Endothelial cell of umbilical vein (primary cell): Measurements from ENCODE around the gene HLA-B. TPM values are rescaled to one million over a fixed set of nuclear protein-coding genes. Genes with fewer than 3 reads are reported as not detected.

Experiments
- BruUV-seq: library from RNA; stranded (reverse); fragments of 400-500 nt; replicated peaks from 2 replicates; lab custom pipeline; 2021; lab: Mats Ljungman, UMichigan
- CTCF ChIA-PET: fragments of 300-600, 350-600 bp; sonication (Branson Sonifier 250); formaldehyde crosslinking; loops from one replicate; lab custom pipeline; 2021; ENCODE audit warnings: antibody characterized with exemption, inconsistent platforms; lab: Charles Lee
- POLR2A ChIA-PET: fragments of 300-600, 350-600 bp; sonication (Branson Sonifier 250); formaldehyde crosslinking; loops from one replicate; lab custom pipeline; 2021; ENCODE audit warnings: antibody characterized with exemption, inconsistent platforms; lab: Charles Lee
- DNase-seq: peaks from one replicate; pipeline ENCODE4 v3.0.0-alpha.2; 2011; ENCODE audit warnings: low read depth, low spot score
- FAIRE-seq: peaks from 2 replicates; lab custom pipeline; 2011; peaks lifted over from hg19 to GRCh38; lab: Jason Lieb, UNC
- H2AFZ ChIP-seq: 2 replicates; pipeline ENCODE4 v1.6.0; 2012; ENCODE audit warnings: low read depth, low read length, control low read depth, inconsistent platforms
- H3K27ac ChIP-seq: 2 replicates; pipeline ENCODE4 v1.5.1; 2011; ENCODE audit warnings: low read depth, mild to moderate bottlenecking, control low read depth, low read length, moderate library complexity; ENCODE audit not compliant: insufficient read depth
- H3K27me3 ChIP-seq, 2 experiments: 2 replicates each; pipeline versions ENCODE4 v1.6.0 to v1.6.1; 2011; ENCODE audit warnings: low read length in 2 of 2, mixed read lengths in 1 of 2; ENCODE audit not compliant: control insufficient read depth in 2 of 2, insufficient read depth in 2 of 2
- H3K36me3 ChIP-seq, 2 experiments: 2 replicates in 1 of 2; 3 replicates in 1 of 2; pipeline ENCODE4 v1.5.1; 2011; ENCODE audit warnings: low read length in 2 of 2, mild to moderate bottlenecking in 1 of 2, moderate library complexity in 1 of 2; ENCODE audit not compliant: control insufficient read depth in 2 of 2, insufficient read depth in 2 of 2; ENCODE audit errors: extremely low read depth in 1 of 2
- H3K4me1 ChIP-seq: 3 replicates; pipeline ENCODE4 v1.5.1; 2011; ENCODE audit warnings: mild to moderate bottlenecking, low read length; ENCODE audit not compliant: control insufficient read depth, insufficient read depth; ENCODE audit errors: extremely low read depth
- H3K4me2 ChIP-seq: 2 replicates; pipeline ENCODE4 v1.6.1; 2011; ENCODE audit warnings: low read length, control low read depth, mixed read lengths; ENCODE audit not compliant: insufficient read depth
- H3K4me3 ChIP-seq, 3 experiments: fragments of 200-600 bp in 1 of 3; sonication (generic), shearing (Covaris generic) in 1 of 3; replicated peaks in 1 of 3; 2 replicates each; pipeline ENCODE4 v1.5.1; 2011 to 2016; ENCODE audit warnings: control low read depth in 3 of 3, low read length in 3 of 3, mild to moderate bottlenecking in 2 of 3, inconsistent platforms in 1 of 3, low read depth in 1 of 3, moderate library complexity in 1 of 3; ENCODE audit not compliant: insufficient read depth in 1 of 3
- H3K79me2 ChIP-seq: 2 replicates; pipeline ENCODE4 v1.6.0; 2012; ENCODE audit warnings: low read length, inconsistent platforms; ENCODE audit not compliant: control insufficient read depth, insufficient read depth
- H3K9ac ChIP-seq: replicated peaks from 2 replicates; pipeline ENCODE3; 2011; ENCODE audit warnings: low read length, control low read depth; ENCODE audit not compliant: insufficient read depth; ENCODE audit errors: extremely low read depth
- H3K9me1 ChIP-seq: replicated peaks from 3 replicates; pipeline ENCODE4 v1.6.0; 2011; ENCODE audit warnings: mild to moderate bottlenecking, low read length; ENCODE audit not compliant: control insufficient read depth, insufficient read depth; ENCODE audit errors: extremely low read depth
- H3K9me3 ChIP-seq: replicated peaks from 2 replicates; pipeline ENCODE4 v1.5.1; 2012; ENCODE audit warnings: low read length, inconsistent platforms; ENCODE audit not compliant: control insufficient read depth, insufficient read depth
- H4K20me1 ChIP-seq: replicated peaks from 2 replicates; pipeline ENCODE3; 2011; ENCODE audit warnings: mild to moderate bottlenecking, low read length; ENCODE audit not compliant: control insufficient read depth, insufficient read depth; ENCODE audit errors: extremely low read depth
- EZH2 ChIP-seq: IDR thresholded peaks from 2 replicates; pipeline ENCODE4 v1.6.1; 2012; ENCODE audit warnings: borderline replicate concordance, low read depth, mild to moderate bottlenecking, moderate library complexity, low read length, inconsistent platforms; ENCODE audit not compliant: severe bottlenecking
- FOS ChIP-seq: IDR thresholded peaks from 2 replicates; pipeline ENCODE4 v1.6.1; 2011; ENCODE audit warnings: mild to moderate bottlenecking, low read length, moderate library complexity, borderline replicate concordance; ENCODE audit not compliant: insufficient read depth
- GATA2 ChIP-seq: IDR thresholded peaks from 2 replicates; pipeline ENCODE4 v1.7.0; 2011; ENCODE audit warnings: low read depth, mild to moderate bottlenecking, moderate library complexity, mixed read lengths, low read length; ENCODE audit not compliant: insufficient read length, insufficient read depth
- MAX ChIP-seq: IDR thresholded peaks from 2 replicates; pipeline ENCODE4 v1.6.1; 2011; ENCODE audit not compliant: insufficient read depth, insufficient read length
- MYC ChIP-seq: IDR thresholded peaks from one replicate; pipeline ENCODE4 v1.6.1; 2011; ENCODE audit warnings: mild to moderate bottlenecking, low read depth, low read length
- POLR2A ChIP-seq: IDR thresholded peaks from 2 replicates; pipeline ENCODE4 v1.6.1; 2012; ENCODE audit warnings: low read depth, mild to moderate bottlenecking, control low read depth, low read length
- POLR2AphosphoS5 ChIP-seq: IDR thresholded peaks from 2 replicates; pipeline ENCODE4 v1.6.1; 2012; ENCODE audit warnings: low read depth, mild to moderate bottlenecking, control low read depth, low read length, moderate library complexity; ENCODE audit not compliant: insufficient read depth
- dilution Hi-C: fragments of 300-500 bp; cut with MboI; formaldehyde crosslinking; loops from one replicate; pipeline ENCODE4 v1.15.0; 2019; ENCODE audit warnings: low sequenced_read_pairs; ENCODE audit not compliant: extremely low pct_ligation_motif_present
- intact Hi-C: fragments of 100-400 bp; cut with micrococcal nuclease; formaldehyde crosslinking; loops from one replicate; pipeline ENCODE4 v1.10.0; 2022
- polyA plus RNA-seq, 4 experiments: library from polyadenylated mRNA; depleted of rRNA in 3 of 4; stranded (reverse) in 3 of 4; unstranded in 1 of 4; fragments of >200 nt; gene quantifications; 2 replicates each; pipeline versions ENCODE4 v1.2.1 to v1.2.3, GENCODE V29; 2011 to 2012; ENCODE audit warnings: missing spikeins in 1 of 4
- total RNA-seq: library from RNA; stranded (reverse); gene quantifications from 2 replicates; pipeline ENCODE4 v1.2.3, GENCODE V29; 2021

HLA-B gene
- total and polyA plus RNA-seq, 2 donors (not counting 3 experiments of a cell fraction or from before 2014, with no cell fraction given): 119 to 126 TPM

- Histone ChIP-seq H3K4me3 (no peak overlapping the region), H3K9ac (no peak overlapping the region), H3K9me1 (no peaks in the 10 kb centered on the region), H3K9me3 (no peaks in the 10 kb centered on the region), H3K4me1 (no peaks in the 10 kb centered on the region), H3K27ac (no peak overlapping the region), H3K27me3 (peaks cover 10 to 19% of the 10 kb centered on the region in 2 experiments), H2AFZ (no peak overlapping the region), H3K36me3 (no peaks in the 10 kb centered on the region), H4K20me1 (no peaks in the 10 kb centered on the region), H3K79me2 (no peaks in the 10 kb centered on the region), H3K4me2 (no peak overlapping the region)
- TF ChIP-seq GATA2: no peak
- no peak for TF ChIP-seq POLR2AphosphoS5
- TF ChIP-seq MAX: no peak
- TF ChIP-seq POLR2A: no peak
- TF ChIP-seq MYC: no peak
- ChIA-PET POLR2A (no interaction called here), CTCF (interaction anchor here (5.0 kb wide), 1 partner anchor 10 kb away, joined by 29 read pairs; no protein-coding TSS in a partner anchor)
- intact Hi-C loops: no loop called here
- no peak for DNase-seq
- no peak for FAIRE-seq
- dilution Hi-C loops: no loop called here
- BruUV-seq: no TSS peak
Observed at GRCh38 chr6:31377029-31377428, 20.1 kb upstream of the HLA-B start.

- no peaks in the 10 kb centered on the region for H3K9me3 ChIP-seq
- H3K27me3 ChIP-seq: peaks cover 10 to 15% of the 10 kb centered on the region in 2 experiments
- no peaks in the 10 kb centered on the region for H3K9me1 ChIP-seq
- H3K36me3 ChIP-seq: no peaks in the 10 kb centered on the region
- no peak overlapping the region for H2AFZ ChIP-seq
- BruUV-seq: no TSS peak
- POLR2A ChIA-PET: no interaction called here
- intact Hi-C loops: no loop called here
- FAIRE-seq (no peak), DNase-seq (no peak)
- H3K79me2 ChIP-seq: no peaks in the 10 kb centered on the region
- no peak overlapping the region for H3K27ac ChIP-seq
- CTCF ChIA-PET: interaction anchor here (0.6 to 5.0 kb wide), 4 partner anchors 9 to 244 kb away, joined by 3 to 29 read pairs (median 8); no protein-coding TSS in a partner anchor
- no peaks in the 10 kb centered on the region for H3K4me1 ChIP-seq
- H3K4me3 ChIP-seq: no peak overlapping the region
- dilution Hi-C loops: no loop called here
- no peak overlapping the region for H3K9ac ChIP-seq
- no peak for TF ChIP-seq EZH2
- no peak for TF ChIP-seq FOS
- H4K20me1 ChIP-seq: no peaks in the 10 kb centered on the region
- H3K4me2 ChIP-seq: no peak overlapping the region
Observed at GRCh38 chr6:31375699-31376098, 18.7 kb upstream of the HLA-B start.
